H1 (cell line): ENCODE results near the gene TNNI3.

ENCODE experiments used
- ATF2 ChIP-seq: IDR thresholded peaks from 2 replicates; pipeline ENCODE4 v1.6.1; 2012; ENCODE audit warnings: low read length, inconsistent platforms
- EGR1 ChIP-seq: IDR thresholded peaks from 2 replicates; pipeline ENCODE4 v1.6.1; 2011; ENCODE audit warnings: low read depth, low read length, borderline replicate concordance
- EP300 ChIP-seq, 2 experiments: IDR thresholded peaks; 1 replicate in 1 of 2; 2 replicates in 1 of 2; pipeline ENCODE4 v1.6.1; 2011 to 2012; ENCODE audit warnings: low read depth in 2 of 2, low read length in 2 of 2, mild to moderate bottlenecking in 2 of 2, borderline replicate concordance in 1 of 2, inconsistent platforms in 1 of 2, moderate library complexity in 1 of 2
- EZH2 ChIP-seq: fragments of 200-600 bp; sonication (generic); IDR thresholded peaks from 2 replicates; pipeline ENCODE4 v1.7.1; 2012; ENCODE audit warnings: low read depth, mild to moderate bottlenecking, moderate library complexity, low read length, inconsistent platforms; ENCODE audit not compliant: severe bottlenecking
- JUND ChIP-seq: IDR thresholded peaks from 2 replicates; pipeline ENCODE4 v1.6.1; 2011; ENCODE audit warnings: mild to moderate bottlenecking, improper control_type of control experiment, low read length
- POLR2A ChIP-seq, 2 experiments: IDR thresholded peaks; 1 replicate in 1 of 2; 2 replicates in 1 of 2; pipeline ENCODE4 v1.6.1; 2011; ENCODE audit warnings: low read depth in 2 of 2, low read length in 2 of 2, mild to moderate bottlenecking in 2 of 2; ENCODE audit errors: control extremely low read depth in 1 of 2
- ZNF274 ChIP-seq: IDR thresholded peaks from 2 replicates; pipeline ENCODE4 v1.7.0; 2012; ENCODE audit warnings: low read length, borderline replicate concordance; ENCODE audit errors: extremely low read depth
- TF ChIP-seq, protein P1 (sequence below), 3 experiments: IDR thresholded peaks; 1 replicate in 2 of 3; 2 replicates in 1 of 3; pipeline versions ENCODE4 v1.5.1 to v1.6.1; 2011; ENCODE audit warnings: low read length in 3 of 3, mild to moderate bottlenecking in 3 of 3, inconsistent platforms in 2 of 3, low read depth in 1 of 3, moderate library complexity in 1 of 3; ENCODE audit not compliant: insufficient read depth in 1 of 3; ENCODE audit errors: control extremely low read depth in 1 of 3

DNA sequence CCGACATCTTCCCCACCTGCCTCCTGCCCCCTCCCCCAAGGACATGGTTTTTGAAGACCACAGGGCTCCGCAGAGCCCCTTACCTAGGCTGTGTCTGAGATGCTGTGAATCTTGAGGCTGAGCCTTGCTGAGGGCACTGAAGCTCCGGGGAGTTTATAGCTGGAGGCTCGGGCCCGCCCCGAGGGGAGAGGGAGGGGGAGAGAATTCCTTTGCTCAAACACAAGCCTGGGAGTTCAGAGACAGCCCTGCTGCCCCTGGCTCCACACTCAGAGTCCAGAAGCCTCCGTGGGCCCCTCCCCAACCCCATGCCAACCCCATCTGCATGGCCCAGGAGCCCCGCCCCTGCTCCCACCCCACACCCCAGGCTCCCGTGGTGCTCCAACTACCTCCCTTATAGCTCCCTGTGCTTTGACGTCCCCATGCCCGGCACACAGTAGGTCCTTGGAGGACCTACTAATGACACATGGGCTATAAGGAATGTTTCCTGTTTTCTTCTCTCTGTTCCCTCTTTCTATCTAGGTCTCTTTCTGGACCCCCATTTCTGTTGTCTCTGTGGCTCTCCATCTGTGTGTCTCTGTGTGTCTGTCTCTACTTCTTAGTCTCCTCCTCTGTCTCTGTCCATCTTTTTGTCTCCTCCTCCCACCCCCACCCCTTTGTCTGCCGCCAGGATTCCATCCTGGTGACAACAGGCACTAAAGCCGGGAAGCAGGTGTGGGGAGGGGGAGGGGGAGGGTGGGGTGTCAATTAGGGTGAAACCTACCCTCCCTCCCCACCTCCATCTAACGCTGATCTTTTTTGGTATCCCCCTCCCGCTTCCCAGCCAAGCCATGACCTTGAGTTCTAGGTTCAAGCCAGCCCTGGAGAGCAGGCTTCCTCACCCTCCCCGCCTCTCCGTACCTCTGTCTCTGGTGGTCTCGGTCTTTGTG is 8.2 kb downstream of the TNNI3 start, which contains the start of gene TNNT1:
- TF ChIP-seq ATF2 (no peak), EP300 (IDR thresholded peaks at IDR 0.05; ENCODE audit: borderline replicate concordance in 1 of 2, low read depth in 2 of 2, low read length in 2 of 2) (no peak), ZNF274 (no peak), POLR2A (IDR thresholded peaks at IDR 0.05; ENCODE audit: control extremely low read depth in 1 of 2, low read depth in 2 of 2, low read length in 2 of 2) (no peak), EZH2 (no peak), EGR1 (no peak), JUND (no peak)
- TF ChIP-seq, protein P1, sequence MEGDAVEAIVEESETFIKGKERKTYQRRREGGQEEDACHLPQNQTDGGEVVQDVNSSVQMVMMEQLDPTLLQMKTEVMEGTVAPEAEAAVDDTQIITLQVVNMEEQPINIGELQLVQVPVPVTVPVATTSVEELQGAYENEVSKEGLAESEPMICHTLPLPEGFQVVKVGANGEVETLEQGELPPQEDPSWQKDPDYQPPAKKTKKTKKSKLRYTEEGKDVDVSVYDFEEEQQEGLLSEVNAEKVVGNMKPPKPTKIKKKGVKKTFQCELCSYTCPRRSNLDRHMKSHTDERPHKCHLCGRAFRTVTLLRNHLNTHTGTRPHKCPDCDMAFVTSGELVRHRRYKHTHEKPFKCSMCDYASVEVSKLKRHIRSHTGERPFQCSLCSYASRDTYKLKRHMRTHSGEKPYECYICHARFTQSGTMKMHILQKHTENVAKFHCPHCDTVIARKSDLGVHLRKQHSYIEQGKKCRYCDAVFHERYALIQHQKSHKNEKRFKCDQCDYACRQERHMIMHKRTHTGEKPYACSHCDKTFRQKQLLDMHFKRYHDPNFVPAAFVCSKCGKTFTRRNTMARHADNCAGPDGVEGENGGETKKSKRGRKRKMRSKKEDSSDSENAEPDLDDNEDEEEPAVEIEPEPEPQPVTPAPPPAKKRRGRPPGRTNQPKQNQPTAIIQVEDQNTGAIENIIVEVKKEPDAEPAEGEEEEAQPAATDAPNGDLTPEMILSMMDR (IDR thresholded peaks at IDR 0.05; ENCODE audit: control extremely low read depth in 1 of 3, insufficient read depth in 1 of 3, low read depth in 1 of 3, low read length in 3 of 3), result no peak
